ENCODE data around the gene TMEM132C.

DNA sequence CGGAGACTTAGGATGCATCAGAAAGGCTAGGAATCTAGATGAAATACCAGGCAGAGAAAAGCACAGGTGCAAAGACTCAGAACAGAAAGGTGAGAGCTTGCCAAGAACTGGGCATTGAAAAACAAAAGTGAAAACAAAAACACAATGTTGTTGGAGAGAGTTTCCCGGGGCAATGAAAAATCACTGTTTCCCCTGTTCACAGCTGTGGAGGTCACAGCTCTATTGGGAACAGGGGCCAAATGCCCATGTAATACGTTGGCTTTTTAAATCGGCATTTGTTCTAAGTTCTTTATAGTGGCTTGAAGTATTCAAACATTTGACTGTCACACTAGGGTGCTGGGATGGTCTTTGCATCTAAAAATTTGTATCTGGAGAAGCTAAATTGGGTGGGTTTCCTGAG, 448.5 kb downstream of the TMEM132C start:
- TF ChIP-seq CTCF (IDR thresholded peaks at IDR 0.05) (no peak), POLR2A (IDR thresholded peaks at IDR 0.05) (no peak)
